ENCODE measurements around the gene CTBP2.

The CTBP2 gene

GRCh38 chr10:125158601-125159485 lies 1.5 kb downstream of the CTBP2 start:
- Histone ChIP-seq H3K4me1 (ENCODE audit: control insufficient read depth, insufficient read depth, low read length) (peaks cover 2% of the 10 kb centered on the region; the same call in 1 of the 2 replicates), H3K9me3 (ENCODE audit: control insufficient read depth, insufficient read depth, low read length) (no peaks in the 10 kb centered on the region), H3K27me3 (ENCODE audit: control insufficient read depth, insufficient read depth, low read length) (no peaks in the 10 kb centered on the region), H3K27ac (ENCODE audit: low read length) (no peak overlapping the region), H3K36me3 (ENCODE audit: control insufficient read depth, insufficient read depth, low read length) (no peaks in the 10 kb centered on the region), H3K4me3 (ENCODE audit: low read length) (peak overlapping the region; percentile 98)
- DNase-seq (ENCODE audit: low read depth, low spot score), result no peak
- WGBS (ENCODE audit: insufficient coverage, insufficient read length), result no CpG with 5 or more reads among the region's 115 CpGs

- no peaks in the 10 kb centered on the region for H3K36me3 ChIP-seq (ENCODE audit: control insufficient read depth, insufficient read depth, low read length)
- peak overlapping the region; percentile 91 for H3K4me3 ChIP-seq (ENCODE audit: low read length)
- H3K9me3 ChIP-seq (ENCODE audit: control insufficient read depth, insufficient read depth, low read length), result no peaks in the 10 kb centered on the region
- no CpG with 5 or more reads among the region's 7 CpGs for WGBS (ENCODE audit: insufficient coverage, insufficient read length)
- DNase-seq (ENCODE audit: low read depth, low spot score), result no peak
- H3K4me1 ChIP-seq (ENCODE audit: control insufficient read depth, insufficient read depth, low read length), result peaks cover 4% of the 10 kb centered on the region; the same call in 1 of the 2 replicates
- H3K27ac ChIP-seq (ENCODE audit: low read length), result no peak overlapping the region
- H3K27me3 ChIP-seq (ENCODE audit: control insufficient read depth, insufficient read depth, low read length), result no peaks in the 10 kb centered on the region
Observed at GRCh38 chr10:125158275-125158600, 2.1 kb downstream of the CTBP2 start.

- WGBS (ENCODE audit: insufficient coverage, insufficient read length), result no CpG with 5 or more reads among the region's 3 CpGs
- no peaks in the 10 kb centered on the region for H3K36me3 ChIP-seq (ENCODE audit: control insufficient read depth, insufficient read depth, low read length)
- no peak for DNase-seq (ENCODE audit: low read depth, low spot score)
- H3K4me1 ChIP-seq (ENCODE audit: control insufficient read depth, insufficient read depth, low read length), result peaks cover 10% of the 10 kb centered on the region
- no peak overlapping the region for H3K27ac ChIP-seq (ENCODE audit: low read length)
- peak overlapping the region; percentile 30; the same call in 1 of the 2 replicates for H3K4me3 ChIP-seq (ENCODE audit: low read length)
- H3K9me3 ChIP-seq (ENCODE audit: control insufficient read depth, insufficient read depth, low read length), result no peaks in the 10 kb centered on the region
- no peaks in the 10 kb centered on the region for H3K27me3 ChIP-seq (ENCODE audit: control insufficient read depth, insufficient read depth, low read length)
Observed at GRCh38 chr10:125157505-125157904, 2.9 kb downstream of the CTBP2 start.

GRCh38 chr10:125156739-125157480 lies 3.5 kb downstream of the CTBP2 start:
- Histone ChIP-seq H3K4me1 (ENCODE audit: control insufficient read depth, insufficient read depth, low read length) (peaks cover 10% of the 10 kb centered on the region), H3K9me3 (ENCODE audit: control insufficient read depth, insufficient read depth, low read length) (no peaks in the 10 kb centered on the region), H3K27ac (ENCODE audit: low read length) (no peak overlapping the region), H3K4me3 (ENCODE audit: low read length) (no peak overlapping the region; the same call in 1 of the 2 replicates), H3K36me3 (ENCODE audit: control insufficient read depth, insufficient read depth, low read length) (no peaks in the 10 kb centered on the region), H3K27me3 (ENCODE audit: control insufficient read depth, insufficient read depth, low read length) (no peaks in the 10 kb centered on the region)
- no CpG with 5 or more reads among the region's 13 CpGs for WGBS (ENCODE audit: insufficient coverage, insufficient read length)
- DNase-seq (ENCODE audit: low read depth, low spot score), result no peak

- H3K9me3 ChIP-seq (ENCODE audit: control insufficient read depth, insufficient read depth, low read length), result no peaks in the 10 kb centered on the region
- no peak overlapping the region for H3K27ac ChIP-seq (ENCODE audit: low read length)
- H3K27me3 ChIP-seq (ENCODE audit: control insufficient read depth, insufficient read depth, low read length), result no peaks in the 10 kb centered on the region
- no peak for DNase-seq (ENCODE audit: low read depth, low spot score)
- no CpG with 5 or more reads among the region's 3 CpGs for WGBS (ENCODE audit: insufficient coverage, insufficient read length)
- H3K36me3 ChIP-seq (ENCODE audit: control insufficient read depth, insufficient read depth, low read length), result no peaks in the 10 kb centered on the region
- H3K4me1 ChIP-seq (ENCODE audit: control insufficient read depth, insufficient read depth, low read length), result peaks cover 12% of the 10 kb centered on the region
- no peak overlapping the region for H3K4me3 ChIP-seq (ENCODE audit: low read length)
Observed at GRCh38 chr10:125156196-125156595, 4.2 kb downstream of the CTBP2 start.

- Histone ChIP-seq H3K4me3 (ENCODE audit: low read length) (no peak overlapping the region), H3K4me1 (ENCODE audit: control insufficient read depth, insufficient read depth, low read length) (peaks cover 19% of the 10 kb centered on the region), H3K27ac (ENCODE audit: low read length) (no peak overlapping the region), H3K36me3 (ENCODE audit: control insufficient read depth, insufficient read depth, low read length) (no peaks in the 10 kb centered on the region), H3K9me3 (ENCODE audit: control insufficient read depth, insufficient read depth, low read length) (no peaks in the 10 kb centered on the region), H3K27me3 (ENCODE audit: control insufficient read depth, insufficient read depth, low read length) (no peaks in the 10 kb centered on the region)
- no CpG with 5 or more reads among the region's 8 CpGs for WGBS (ENCODE audit: insufficient coverage, insufficient read length)
- no peak for DNase-seq (ENCODE audit: low read depth, low spot score)
Observed at GRCh38 chr10:125155101-125155500, 5.3 kb downstream of the CTBP2 start.

GRCh38 chr10:125154529-125154928 lies 5.8 kb downstream of the CTBP2 start:
- H3K27ac ChIP-seq (ENCODE audit: low read length), result no peak overlapping the region
- peaks cover 24% of the 10 kb centered on the region for H3K4me1 ChIP-seq (ENCODE audit: control insufficient read depth, insufficient read depth, low read length)
- H3K36me3 ChIP-seq (ENCODE audit: control insufficient read depth, insufficient read depth, low read length), result 0 out of 2 replicates have a peak, but pooled peaks cover 2% of the 10 kb centered on the region
- WGBS (ENCODE audit: insufficient coverage, insufficient read length), result no CpG with 5 or more reads among the region's 6 CpGs
- DNase-seq (ENCODE audit: low read depth, low spot score), result no peak
- no peaks in the 10 kb centered on the region for H3K9me3 ChIP-seq (ENCODE audit: control insufficient read depth, insufficient read depth, low read length)
- no peaks in the 10 kb centered on the region for H3K27me3 ChIP-seq (ENCODE audit: control insufficient read depth, insufficient read depth, low read length)
- H3K4me3 ChIP-seq (ENCODE audit: low read length), result no peak overlapping the region; the same call in 1 of the 2 replicates

- Histone ChIP-seq H3K9me3 (ENCODE audit: control insufficient read depth, insufficient read depth, low read length) (no peaks in the 10 kb centered on the region), H3K36me3 (ENCODE audit: control insufficient read depth, insufficient read depth, low read length) (0 out of 2 replicates have a peak, but pooled peaks cover 3% of the 10 kb centered on the region), H3K4me3 (ENCODE audit: low read length) (no peak overlapping the region), H3K27me3 (ENCODE audit: control insufficient read depth, insufficient read depth, low read length) (no peaks in the 10 kb centered on the region), H3K4me1 (ENCODE audit: control insufficient read depth, insufficient read depth, low read length) (peaks cover 26% of the 10 kb centered on the region), H3K27ac (ENCODE audit: low read length) (no peak overlapping the region)
- DNase-seq (ENCODE audit: low read depth, low spot score), result no peak
- WGBS (ENCODE audit: insufficient coverage, insufficient read length), result no CpG with 5 or more reads among the region's 9 CpGs
Observed at GRCh38 chr10:125153703-125154490, 6.5 kb downstream of the CTBP2 start.

GRCh38 chr10:125152450-125153368 lies 7.7 kb downstream of the CTBP2 start:
- H3K36me3 ChIP-seq (ENCODE audit: control insufficient read depth, insufficient read depth, low read length), result 0 out of 2 replicates have a peak, but pooled peaks cover 6% of the 10 kb centered on the region
- peak overlapping the region; percentile 34; the same call in 1 of the 2 replicates for H3K4me3 ChIP-seq (ENCODE audit: low read length)
- H3K4me1 ChIP-seq (ENCODE audit: control insufficient read depth, insufficient read depth, low read length), result peaks cover 29% of the 10 kb centered on the region
- no peak for DNase-seq (ENCODE audit: low read depth, low spot score)
- no CpG with 5 or more reads among the region's 21 CpGs for WGBS (ENCODE audit: insufficient coverage, insufficient read length)
- H3K27ac ChIP-seq (ENCODE audit: low read length), result peak overlapping the region; percentile 5
- H3K9me3 ChIP-seq (ENCODE audit: control insufficient read depth, insufficient read depth, low read length), result no peaks in the 10 kb centered on the region
- H3K27me3 ChIP-seq (ENCODE audit: control insufficient read depth, insufficient read depth, low read length), result no peaks in the 10 kb centered on the region
